Stimulated activated CD8-positive, alpha-beta memory T cell treated with anti-CD3 and anti-CD28 coated beads, Interleukin-12 subunit alpha, Interleukin-12 subunit beta, amount 100 ng/mL, for 1 hour (primary cell): Measurements from ENCODE around the gene TMEM91.

Experiments
- DNase-seq: peaks from one replicate; pipeline ENCODE4 v3.0.0-alpha.2; 2020; ENCODE audit warnings: low read depth

Gene TMEM91

DNA sequence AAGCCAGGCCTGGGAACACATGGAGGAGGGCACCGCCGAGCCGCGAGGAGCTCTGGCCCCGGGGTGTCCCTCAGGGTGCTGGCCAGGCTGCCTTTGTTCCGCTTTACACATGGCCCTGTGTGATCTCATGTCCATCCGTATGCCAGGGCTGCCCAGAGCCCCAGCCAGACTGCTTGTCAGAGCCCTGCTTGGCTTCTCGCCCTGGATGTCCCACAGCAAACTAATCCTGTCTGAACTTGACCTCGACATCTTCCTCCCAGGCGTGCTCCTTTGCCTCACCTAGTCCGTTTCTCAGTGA, 35.6 kb downstream of the TMEM91 start:
- no peak for DNase-seq

DNA sequence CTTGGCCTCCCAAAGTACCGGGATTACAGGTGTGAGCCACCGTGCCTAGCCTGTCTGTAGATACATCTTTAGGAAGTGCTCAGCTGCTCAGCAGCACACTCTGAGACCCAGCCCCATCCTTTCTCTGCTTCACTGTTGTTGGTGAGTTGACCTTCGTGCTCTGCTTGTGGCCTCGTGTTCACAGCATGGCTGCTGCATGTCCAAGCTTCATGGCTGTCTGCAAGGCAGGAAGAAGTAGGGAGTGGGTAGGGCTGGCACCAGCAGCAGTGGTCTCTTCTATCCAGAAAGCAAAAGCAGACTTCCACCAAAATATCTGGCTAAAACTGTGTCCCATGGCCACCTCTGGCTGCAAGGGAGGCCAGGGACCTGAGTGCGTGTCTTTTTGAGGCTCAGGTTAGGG, 36.6 kb downstream of the TMEM91 start:
- no peak for DNase-seq

DNA sequence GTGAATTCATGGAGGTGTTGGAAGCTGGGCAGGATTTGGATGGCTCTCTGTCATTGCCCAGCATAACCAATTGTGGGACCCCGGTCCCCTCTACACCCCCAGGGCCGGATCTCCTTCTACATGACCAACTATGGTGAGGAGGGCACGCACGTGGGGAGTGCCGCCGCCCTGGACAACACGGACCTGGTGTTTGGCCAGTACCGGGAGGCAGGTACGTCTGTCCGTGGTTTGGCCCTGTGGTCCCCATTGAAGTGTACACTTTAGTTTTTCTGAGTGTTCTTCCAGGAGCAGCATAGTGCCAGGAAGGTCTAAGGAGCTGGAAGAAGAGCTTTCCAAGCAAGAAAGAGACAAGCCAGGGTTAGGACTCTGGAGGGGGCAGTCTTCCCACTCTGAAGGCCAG, 37.6 kb downstream of the TMEM91 start:
- no peak for DNase-seq

DNA sequence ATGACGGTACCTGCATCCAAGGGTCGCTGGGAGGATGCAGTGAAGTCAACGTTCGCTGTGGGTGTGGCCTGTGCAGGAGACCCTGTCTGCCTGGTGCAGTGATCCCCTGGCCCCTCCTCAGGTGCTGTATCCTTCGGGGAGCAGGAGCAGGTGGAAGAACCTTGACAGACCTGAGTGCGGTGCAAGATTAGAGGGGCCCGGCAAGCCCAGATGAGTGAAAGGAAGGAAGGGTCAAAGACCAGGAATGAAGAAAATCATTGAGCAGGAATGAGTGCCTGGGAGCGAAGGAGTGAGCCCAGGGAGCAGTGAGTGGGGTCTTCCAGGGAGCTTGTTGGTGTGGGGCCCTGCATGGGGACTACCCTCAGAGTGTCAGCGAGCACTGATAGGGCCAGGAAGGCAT, 38.1 kb downstream of the TMEM91 start:
- no peak for DNase-seq

DNA sequence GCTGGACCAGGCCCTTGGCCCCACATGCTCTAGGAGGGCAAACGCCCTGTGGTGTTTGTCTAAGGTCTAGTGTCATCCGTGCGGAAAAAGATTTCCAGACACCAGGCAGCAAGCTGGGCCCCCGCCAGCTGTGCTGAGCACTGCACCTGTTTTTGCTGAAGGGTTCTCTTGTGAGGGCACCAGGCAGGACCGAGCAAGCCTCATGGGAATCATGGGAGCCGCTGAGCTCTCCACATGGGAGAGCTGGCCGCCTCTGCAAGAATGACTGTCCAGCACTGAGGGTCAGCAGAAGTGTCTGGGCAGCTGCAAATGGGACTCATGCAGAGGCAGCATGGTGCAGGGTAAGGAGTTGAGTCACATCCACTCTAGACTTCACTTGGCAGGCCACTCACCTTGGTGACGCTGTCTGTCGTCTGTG, 38.8 kb downstream of the TMEM91 start:
- no peak for DNase-seq

DNA sequence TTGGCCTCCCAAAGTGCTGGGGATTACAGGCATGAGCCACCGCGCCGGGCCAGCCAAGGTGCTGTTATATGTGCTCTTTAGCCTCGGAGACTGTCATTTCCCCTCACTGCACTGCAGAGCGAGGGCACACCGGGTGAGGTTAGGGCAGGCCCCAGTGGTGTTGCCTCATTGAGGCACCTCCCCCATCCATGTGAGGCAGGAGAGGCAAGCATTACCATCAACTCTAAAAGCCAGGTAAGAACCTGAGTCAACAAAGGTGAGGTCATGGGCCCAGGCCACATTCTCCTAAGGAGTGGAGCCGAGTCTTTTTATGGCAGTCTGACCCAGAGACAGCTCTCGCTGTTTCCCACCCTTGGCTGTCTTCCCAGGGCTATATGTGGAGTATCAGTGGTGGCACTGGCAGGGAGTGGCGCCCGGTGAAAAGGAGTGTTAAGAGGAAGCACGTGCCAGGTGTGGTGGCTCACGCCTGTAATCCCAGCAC, 39.9 kb downstream of the TMEM91 start:
- no peak for DNase-seq

DNA sequence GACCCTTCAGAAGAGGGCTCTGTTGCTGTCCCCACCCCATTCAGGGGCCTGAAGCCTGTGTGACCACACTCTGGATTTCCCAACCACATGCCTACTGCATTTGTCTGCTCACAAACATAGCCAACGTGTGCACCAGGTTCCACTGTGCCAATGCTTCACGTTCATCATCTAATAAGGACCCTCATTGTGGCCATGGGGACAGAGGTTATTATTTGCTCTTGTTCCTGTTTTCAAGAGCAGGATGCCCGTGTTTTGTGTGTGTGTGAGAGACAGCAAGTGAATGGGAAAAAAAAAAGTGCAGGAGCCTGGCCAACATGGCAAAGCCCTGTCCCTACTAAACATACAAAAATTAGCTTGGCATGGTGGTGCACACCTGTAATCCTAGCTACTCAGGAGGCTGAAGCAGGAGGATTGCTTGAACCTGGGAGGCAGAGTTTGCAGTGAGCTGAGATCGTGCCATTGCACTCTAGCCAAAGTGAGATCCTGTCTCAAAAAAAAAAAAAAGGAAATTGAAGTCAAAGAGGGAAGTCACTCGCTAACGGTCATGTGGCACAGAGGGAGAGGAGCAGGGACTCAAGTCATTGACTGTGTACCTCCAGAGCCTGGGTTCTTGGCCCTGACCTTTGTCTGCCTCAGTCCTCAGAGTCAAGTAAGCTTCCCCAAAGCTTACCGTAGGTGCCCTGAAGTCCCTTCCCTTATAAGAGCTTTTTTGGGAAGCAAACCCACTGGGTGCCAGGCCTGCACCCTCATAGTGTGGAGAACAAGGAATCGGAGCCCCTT, 44.0 kb downstream of the TMEM91 start:
- DNase-seq, result no peak

DNA sequence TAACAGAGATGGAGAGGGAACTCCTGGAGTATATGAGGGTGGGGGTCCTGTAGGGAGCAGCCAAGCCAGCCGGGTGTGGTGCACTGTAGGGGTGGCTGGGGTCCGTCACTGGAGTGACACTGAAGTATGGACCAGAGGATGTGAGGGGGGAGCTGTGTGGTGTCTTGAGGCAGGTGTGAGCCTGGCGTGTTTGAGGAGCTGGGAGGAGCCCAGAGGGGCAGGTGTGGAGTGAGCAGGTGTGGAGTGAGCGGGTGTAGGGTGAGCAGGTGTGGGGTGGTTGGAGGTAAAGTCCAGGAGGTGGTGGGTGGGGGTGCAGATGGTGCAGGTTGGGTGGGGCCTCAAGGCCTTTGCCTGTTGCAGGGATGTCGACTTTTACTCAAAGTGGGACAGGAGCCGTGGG, 45.0 kb downstream of the TMEM91 start:
- DNase-seq, result no peak

DNA sequence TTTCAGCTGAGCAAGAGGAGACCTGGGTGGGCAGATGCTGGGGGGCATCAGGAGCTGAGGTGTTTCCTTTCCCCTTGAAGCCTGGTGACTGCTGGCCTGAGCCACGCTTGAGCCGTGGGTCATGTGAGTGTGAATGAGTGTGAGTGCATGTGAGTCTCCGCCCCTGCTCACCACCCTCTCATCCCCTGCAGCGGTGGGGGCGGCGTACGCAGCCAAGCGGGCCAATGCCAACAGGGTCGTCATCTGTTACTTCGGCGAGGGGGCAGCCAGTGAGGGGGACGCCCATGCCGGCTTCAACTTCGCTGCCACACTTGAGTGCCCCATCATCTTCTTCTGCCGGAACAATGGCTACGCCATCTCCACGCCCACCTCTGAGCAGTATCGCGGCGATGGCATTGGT, 45.6 kb downstream of the TMEM91 start:
- DNase-seq, result no peak

DNA sequence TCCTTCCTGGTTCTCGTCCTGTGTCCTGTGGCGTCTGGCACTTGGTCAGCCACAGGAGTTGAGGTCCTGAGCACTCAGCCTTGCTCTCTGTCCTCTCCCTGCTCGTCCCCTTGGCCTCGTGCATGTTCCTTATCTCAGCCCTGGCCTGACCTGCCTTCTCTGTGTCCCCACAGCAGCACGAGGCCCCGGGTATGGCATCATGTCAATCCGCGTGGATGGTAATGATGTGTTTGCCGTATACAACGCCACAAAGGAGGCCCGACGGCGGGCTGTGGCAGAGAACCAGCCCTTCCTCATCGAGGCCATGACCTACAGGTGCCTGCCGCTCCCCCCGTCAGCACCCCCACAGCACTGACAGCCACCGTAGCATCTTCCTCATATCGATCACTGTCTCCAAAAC, 46.1 kb downstream of the TMEM91 start:
- no peak for DNase-seq

DNA sequence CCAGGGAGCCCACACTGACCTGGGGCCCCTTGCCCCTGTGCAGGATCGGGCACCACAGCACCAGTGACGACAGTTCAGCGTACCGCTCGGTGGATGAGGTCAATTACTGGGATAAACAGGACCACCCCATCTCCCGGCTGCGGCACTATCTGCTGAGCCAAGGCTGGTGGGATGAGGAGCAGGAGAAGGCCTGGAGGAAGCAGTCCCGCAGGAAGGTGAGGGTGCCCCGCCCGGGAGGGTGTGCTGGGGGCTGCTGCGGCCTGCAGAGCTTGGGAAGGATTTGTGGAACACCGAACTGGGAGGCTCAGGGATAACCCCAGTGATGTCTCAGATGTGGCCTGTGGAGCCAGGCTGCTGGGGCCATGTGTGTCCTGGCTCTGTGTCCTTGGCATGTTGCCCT, 46.6 kb downstream of the TMEM91 start:
- DNase-seq, result no peak

DNA sequence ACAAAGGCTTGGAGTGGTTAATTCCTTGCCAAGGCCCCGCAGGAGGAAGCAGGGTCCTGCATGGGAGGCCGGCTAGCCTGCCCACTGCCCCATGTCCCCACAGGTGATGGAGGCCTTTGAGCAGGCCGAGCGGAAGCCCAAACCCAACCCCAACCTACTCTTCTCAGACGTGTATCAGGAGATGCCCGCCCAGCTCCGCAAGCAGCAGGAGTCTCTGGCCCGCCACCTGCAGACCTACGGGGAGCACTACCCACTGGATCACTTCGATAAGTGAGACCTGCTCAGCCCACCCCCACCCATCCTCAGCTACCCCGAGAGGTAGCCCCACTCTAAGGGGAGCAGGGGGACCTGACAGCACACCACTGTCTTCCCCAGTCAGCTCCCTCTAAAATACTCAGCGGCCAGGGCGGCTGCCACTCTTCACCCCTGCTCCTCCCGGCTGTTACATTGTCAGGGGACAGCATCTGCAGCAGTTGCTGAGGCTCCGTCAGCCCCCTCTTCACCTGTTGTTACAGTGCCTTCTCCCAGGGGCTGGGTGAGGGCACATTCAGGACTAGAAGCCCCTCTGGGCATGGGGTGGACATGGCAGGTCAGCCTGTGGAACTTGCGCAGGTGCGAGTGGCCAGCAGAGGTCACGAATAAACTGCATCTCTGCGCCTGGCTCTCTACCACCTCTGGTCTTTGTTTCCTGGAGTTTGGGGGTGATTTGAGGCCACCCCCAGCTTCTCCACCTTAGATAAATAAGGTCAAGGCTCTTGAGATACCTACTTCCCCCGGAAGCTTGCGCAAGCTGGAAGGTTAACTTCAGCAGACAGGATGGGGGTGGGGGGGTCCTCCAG, 48.2 kb downstream of the TMEM91 start:
- DNase-seq, result no peak

DNA sequence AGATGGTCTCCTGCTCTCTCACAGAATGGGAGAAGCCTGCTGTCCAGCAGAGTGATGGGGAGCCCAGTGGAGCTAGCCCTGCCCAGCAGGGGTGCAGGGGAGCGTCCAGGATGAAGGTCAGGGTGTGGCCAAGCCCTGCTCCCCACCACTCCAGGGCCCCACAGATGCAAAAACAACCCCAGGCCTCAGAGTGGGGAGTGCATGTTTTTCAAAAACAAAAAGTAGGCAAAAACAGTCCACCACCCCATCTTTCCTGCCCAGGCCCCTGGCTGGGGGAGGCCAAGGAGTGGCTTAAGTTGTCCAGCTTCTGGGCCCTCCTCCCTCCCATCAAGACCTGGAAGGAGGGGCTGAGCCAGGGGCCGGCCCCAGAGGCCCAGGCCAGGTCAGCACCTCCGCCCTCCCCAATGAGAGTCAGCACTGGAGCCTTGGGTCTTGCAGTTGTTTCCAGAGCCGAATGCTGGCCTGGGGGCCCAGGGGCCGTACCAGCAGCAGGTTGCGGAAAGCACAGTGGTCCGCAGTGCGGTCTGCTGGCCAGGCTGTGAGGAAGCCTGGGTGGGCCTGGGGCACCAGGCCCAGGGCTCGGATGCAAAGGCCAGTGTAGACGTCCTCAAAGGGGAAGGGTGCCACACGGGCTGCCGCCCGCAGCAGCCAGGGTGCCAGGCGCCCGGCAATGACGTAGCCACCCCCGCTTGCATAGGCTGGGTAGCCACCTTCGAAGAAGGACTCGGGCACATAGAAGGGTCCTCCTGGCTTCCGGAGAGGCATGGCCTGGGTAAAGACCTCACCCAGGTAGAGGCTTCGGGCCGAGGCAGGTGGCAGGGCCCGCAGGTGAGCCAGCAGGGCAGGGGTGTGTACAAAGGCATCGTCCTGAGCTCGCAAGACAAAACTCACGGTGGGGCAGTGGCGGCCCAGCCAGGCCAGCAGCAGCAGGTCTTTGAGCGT, 49.1 kb downstream of the TMEM91 start:
- no peak for DNase-seq

DNA sequence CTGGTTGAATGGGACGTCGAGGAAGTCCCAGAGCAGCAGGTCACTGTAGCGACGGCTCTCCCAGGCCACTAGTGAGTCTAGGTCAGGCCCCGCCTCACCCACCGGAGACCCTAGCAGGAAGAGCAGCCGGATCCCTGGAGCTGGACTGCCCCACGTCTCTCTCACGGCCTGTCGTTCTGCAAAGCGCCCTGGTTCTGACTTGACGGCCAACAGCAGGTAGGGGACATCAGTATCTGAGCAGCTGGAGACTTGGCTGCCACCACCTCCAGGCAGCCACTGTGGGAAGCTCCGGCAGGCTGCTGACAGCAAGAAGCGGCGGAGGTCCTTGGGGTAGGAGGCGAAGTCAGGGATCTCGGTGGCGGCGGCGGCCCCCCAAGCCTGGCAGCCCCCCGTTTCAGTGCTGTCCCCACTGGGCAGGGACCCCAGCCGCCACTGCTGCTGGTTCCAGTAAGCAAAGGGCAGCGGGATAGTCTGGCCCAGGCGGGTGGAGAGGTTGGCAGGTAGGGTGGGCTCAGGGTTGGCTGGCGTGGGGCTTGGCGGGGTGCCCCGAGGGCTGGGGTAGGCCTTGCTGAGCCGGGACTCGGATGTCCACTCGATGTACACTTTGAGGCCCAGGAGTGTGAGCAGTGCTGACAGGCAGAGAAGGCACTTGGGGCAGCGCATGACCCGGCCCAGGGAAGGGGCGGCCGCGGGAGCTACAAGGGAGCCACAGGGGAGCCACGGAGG, 49.9 kb downstream of the TMEM91 start:
- DNase-seq, result no peak

DNA sequence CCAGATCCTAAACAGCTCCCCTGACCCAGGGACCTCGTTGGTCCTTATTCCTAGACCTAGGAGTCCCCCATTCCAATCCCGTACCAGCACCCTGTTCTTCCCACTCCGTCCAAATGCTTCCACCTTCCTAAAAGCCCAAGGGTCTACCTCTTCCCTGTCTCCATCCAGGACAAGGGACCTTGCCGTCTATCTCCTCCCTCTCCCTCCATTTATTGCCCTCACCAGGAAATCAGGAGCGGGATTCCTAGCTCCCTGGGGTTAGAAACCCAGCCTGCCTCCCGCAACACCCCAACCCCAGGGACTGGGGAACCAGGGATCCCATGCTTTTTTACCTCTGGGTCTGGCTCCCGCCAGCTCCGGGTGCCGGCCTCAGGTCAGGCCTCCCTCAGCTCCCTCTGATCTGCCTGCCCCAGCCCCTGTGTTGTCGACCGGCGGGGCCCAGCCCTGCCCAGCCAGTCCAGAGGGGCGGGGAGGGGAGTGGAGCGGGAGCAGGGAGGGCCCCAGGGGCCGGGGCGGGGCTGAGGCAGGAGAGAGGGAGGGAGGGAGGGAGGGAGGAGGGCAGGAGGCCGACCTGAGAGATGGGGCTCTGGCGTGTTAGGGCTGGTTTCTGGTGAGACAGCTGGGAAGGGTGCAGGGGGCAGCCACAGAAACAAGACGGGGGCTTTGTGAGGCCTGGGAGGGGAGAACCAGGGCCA, 50.8 kb downstream of the TMEM91 start, which contains the start of gene B3GNT8:
Gene B3GNT8 (minus strand): TSS at position 423 of the 695 bp plus-strand sequence. CDS start 596 bp downstream, outside the sequence.
- no peak for DNase-seq

DNA sequence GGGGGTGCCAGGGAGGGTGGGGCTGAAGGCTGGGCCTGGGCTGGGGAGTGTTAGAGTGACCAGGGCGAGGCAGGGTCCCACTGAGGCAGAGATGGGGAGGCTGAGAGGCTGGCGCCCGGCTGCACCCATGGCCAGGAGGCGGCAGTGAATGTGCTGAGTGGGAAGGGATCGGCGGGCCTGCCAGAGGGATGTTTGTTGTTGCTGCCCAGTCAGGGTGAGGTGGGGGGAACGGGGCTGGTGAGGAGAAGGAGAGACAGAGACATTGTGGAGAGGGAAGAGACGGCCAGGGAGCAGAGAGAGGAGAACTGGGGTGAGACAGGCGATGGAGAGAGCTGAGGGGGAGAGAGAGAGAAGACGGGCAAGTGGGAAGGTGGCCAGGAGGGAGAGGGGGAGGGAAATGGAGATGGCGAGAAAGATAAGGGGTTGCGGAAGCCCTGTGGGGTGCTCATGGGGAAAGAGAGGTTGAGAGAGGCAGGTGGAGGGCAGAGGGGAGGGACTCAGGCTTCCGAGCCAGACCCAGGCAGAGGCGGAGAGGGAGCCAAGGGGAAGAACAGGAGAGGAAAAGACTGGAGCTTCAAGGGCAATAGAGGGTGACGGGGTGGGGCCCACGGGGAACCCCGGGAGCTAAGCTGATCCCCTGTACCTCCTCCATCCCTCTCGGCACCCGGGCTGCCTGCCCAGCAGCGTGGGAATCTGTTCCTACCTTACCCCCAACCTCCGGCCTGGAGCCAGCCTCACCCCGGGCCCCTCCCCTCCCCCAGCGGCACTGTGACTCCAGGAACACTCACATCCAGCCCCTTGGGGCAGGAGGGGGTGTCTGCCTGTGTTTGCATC, 51.5 kb downstream of the TMEM91 start:
- DNase-seq, result peak; percentile 25

DNA sequence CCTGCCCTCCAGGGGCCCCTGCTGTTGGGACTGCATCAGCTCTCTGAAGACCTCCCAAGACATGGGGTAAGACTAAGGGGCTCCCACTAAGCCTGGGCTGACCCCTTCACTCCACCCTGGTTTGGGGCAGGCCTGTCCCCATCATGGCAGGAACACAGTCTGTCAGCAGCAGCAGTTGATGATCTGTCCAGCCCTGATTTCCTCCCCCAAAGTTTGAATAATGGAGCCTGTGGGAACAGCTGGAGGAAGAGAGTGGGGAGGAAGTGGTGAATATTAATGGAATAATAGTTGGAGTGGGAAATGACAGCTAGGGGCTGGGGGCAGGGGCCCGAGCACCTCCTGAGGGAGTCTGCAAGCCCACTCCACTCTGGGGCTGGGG, 52.1 kb downstream of the TMEM91 start:
- no peak for DNase-seq

DNA sequence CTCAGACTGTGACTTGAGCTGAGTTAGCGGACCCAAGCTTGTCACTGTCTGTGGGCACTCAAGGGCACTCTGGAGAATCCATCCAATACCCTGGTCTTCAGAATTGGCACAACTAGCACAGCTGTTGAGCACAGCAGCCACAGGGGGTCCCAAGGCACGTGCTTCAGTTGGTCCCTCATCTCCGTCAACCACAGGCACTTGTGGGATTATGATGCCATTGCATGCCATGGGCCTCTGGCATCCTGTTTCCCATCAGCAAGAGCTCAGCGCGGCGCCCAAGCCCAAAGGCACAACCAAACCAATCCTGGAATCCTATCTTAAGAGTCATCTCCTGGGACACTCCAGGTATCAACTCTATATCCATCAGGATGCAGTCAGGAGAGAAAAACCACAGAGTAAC, 54.6 kb downstream of the TMEM91 start:
- no peak for DNase-seq

DNA sequence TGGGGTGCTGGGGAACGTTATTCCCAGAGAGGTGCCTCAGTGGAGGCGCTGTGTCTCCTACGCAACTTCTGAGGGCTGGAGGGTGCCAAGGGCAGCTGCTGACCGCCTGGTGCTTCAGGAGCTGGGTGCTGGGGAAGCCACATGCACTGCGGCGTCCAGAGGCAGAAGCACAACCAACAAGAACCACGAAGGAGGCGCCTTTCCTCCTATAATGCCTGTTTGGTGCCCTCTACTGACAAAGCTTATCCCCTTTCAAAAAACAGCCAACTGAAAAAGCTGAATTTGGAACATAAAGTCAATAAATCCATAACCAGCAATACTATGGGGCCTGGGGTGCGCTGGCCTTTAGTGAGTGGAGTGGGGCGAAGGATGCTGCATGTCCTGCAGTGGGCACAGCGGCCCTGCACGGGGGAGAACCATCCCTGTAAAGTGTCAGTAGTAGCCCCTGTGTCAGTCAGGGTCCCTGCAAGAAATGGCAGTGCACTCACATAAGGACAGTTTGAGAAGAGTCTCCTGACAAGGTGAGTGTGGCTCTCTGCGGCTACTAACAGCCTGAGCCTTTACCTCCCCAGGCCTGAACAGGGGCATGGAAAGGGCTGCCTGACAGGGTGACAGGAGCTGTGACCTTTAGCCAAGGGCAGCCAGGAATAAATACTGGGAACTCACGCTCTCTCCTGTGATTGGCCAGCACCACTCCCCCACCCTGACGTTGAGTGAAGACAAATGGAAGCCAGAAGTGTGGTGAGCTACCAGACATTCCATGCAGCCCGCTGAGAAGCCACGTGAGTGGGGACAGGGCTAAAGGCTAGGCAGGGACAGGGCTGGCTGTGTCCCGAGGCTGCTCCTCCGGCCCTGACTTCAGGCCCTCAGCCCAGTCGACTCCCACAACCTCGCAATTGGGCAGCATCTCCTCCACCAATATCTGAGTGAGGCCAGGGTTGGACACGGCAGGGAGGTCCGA, 55.4 kb downstream of the TMEM91 start:
- DNase-seq, result no peak
